Adrenal gland (tissue), 12 donors: ENCODE results near the gene PDZD7. TPM values are rescaled to one million over a fixed set of nuclear protein-coding genes. Genes with fewer than 3 reads are reported as not detected.

ENCODE experiments used
- DNase-seq, 7 donors: peaks; one replicate each; pipeline ENCODE4 v3.0.0-alpha.2; 2019 to 2020
- H3K27ac ChIP-seq, 5 donors: fragments of 200-600 bp; sonication (generic) in 4 of 5; 1 replicate in 3 of 5; 2 replicates in 2 of 5; pipeline versions ENCODE4 v1.5.1 to v1.8.0; 2016 to 2020; ENCODE audit warnings: mild to moderate bottlenecking in 1 of 5
- H3K27me3 ChIP-seq: fragments of 200-600 bp; 2 replicates; pipeline ENCODE4 v1.8.0; 2021
- H3K36me3 ChIP-seq, 2 donors: fragments of 200-600 bp; replicated peaks in 1 of 2; 1 replicate in 1 of 2; 2 replicates in 1 of 2; pipeline versions ENCODE4 v1.5.1 to v1.8.0; 2018 to 2022
- H3K4me1 ChIP-seq, 2 donors: fragments of 200-600 bp; replicated peaks in 1 of 2; 1 replicate in 1 of 2; 2 replicates in 1 of 2; pipeline versions ENCODE4 v1.5.1 to v1.8.0; 2018 to 2021
- H3K4me3 ChIP-seq, 4 donors: fragments of 200-600 bp; sonication (generic) in 3 of 4; one replicate each; pipeline ENCODE4 v1.5.1; 2016 to 2018
- H3K9me3 ChIP-seq, 3 donors: fragments of 200-600 bp; sonication (generic) in 1 of 3; replicated peaks in 1 of 3; 1 replicate in 2 of 3; 2 replicates in 1 of 3; pipeline versions ENCODE4 v1.5.1 to v1.8.0; 2016 to 2021
- CTCF ChIP-seq, 6 experiments: fragments of 450-650 bp in 4 of 6; fragments of 200-600 bp in 2 of 6; sonication (generic) in 1 of 6; IDR thresholded peaks; 1 replicate in 5 of 6; 2 replicates in 1 of 6; pipeline versions ENCODE4 v1.5.1 to v1.8.0; 2016 to 2021; ENCODE audit warnings: antibody characterized with exemption in 6 of 6, mild to moderate bottlenecking in 2 of 6, moderate library complexity in 1 of 6
- POLR2A ChIP-seq, 2 donors: fragments of 450-650 bp; IDR thresholded peaks; one replicate each; pipeline ENCODE4 v1.6.1; 2017; ENCODE audit warnings: antibody characterized with exemption in 2 of 2, mild to moderate bottlenecking in 2 of 2, moderate library complexity in 1 of 2
- WGBS, 4 donors: extraction: QIAGEN DNeasy Blood & Tissue Kit in 2 of 4; methylation state at CpG; one replicate each; pipeline versions ENCODE4 v1.1.5 to v1.1.7; 2013 to 2017; 5-methylcytosine and 5-hydroxymethylcytosine counted together
- intact Hi-C, 2 donors: fragments of 100-400 bp; cut with DNase I; formaldehyde crosslinking; loops; one replicate each; pipeline versions ENCODE4 v1.14.1 to v1.15.0; 2022 to 2023
- polyA plus RNA-seq, 3 donors: library from polyadenylated mRNA; stranded (reverse); fragments of 200-250 nt in 2 of 3; fragments of 350-450 nt in 1 of 3; fragmentation: Illumina TruSeq in 1 of 3; extraction: RNeasy Lipid Tissue Mini Kit (QIAGEN cat#74804) in 1 of 3; gene quantifications; one replicate each; pipeline ENCODE4 v1.2.3, GENCODE V29; 2013 to 2014
- total RNA-seq, 9 donors: library from RNA; depleted of rRNA in 4 of 9; stranded (reverse); fragments of >200 nt in 4 of 9; fragments of 120-200 nt in 1 of 9; fragmentation: NEBNext Ultra II Directional in 1 of 9; extraction: Animal tissue kit (Norgen Biotek cat#: 25700) in 1 of 9; gene quantifications; one replicate each; pipeline versions ENCODE4 v1.1.0 to v1.2.4, GENCODE V29; 2013 to 2023
- donor health status: healthy with polysubstance abuse.
- donor health status: Bipolar disorder and iron deficiency.
- donor health status: DM: yes; HTN: yes; CAD: no.
- donor health status: DM: no; HTN: no; CAD: no.
- donor health status: DM: no; HTN: no; CAD: no.
- donor health status: DM: yes; HTN: yes; CAD: no.

PDZD7 gene
- total and polyA plus RNA-seq, 12 donors = 0.13 to 3.5 (median 0.60) TPM; not detected in 1

GRCh38 chr10:100970076-100970913 is 60.6 kb downstream of the PDZD7 start:
- Histone ChIP-seq H3K27me3 (no peaks in the 10 kb centered on the region), H3K4me1 (peaks cover 7 to 23% of the 10 kb centered on the region in 2 donors), H3K9me3 (no peaks in the 10 kb centered on the region), H3K27ac (peak overlapping the region in 2 of 5 donors; percentile 3 to 50), H3K36me3 (peaks cover 0 to 12% of the 10 kb centered on the region in 2 donors), H3K4me3 (peak overlapping the region in 2 of 4 donors; percentile 57 to 83)
- intact Hi-C loops = no loop called here
- TF ChIP-seq CTCF (IDR thresholded peaks at IDR 0.05) = no peak
- TF ChIP-seq POLR2A (IDR thresholded peaks at IDR 0.05) = no peak
- WGBS, 4 donors = 32 to 55% (median 37%) methylated on average over 9 to 13 of the region's 13 CpGs
- DNase-seq = peak in 3 of 7 donors; percentile 24 to 54 (median 29)

- Histone ChIP-seq H3K4me3 (peak within 1 kb of the TSS in 3 of 4 donors; percentile 19 to 83 (median 57)), H3K27ac (peak within 1 kb of the TSS in 2 of 5 donors; percentile 3 to 50), H3K4me1 (peaks cover 7 to 23% of the 10 kb centered on the region in 2 donors), H3K36me3 (peaks cover 0 to 15% of the 10 kb centered on the region in 2 donors), H3K9me3 (no peaks in the 10 kb centered on the region), H3K27me3 (no peaks in the 10 kb centered on the region)
- TF ChIP-seq POLR2A (IDR thresholded peaks at IDR 0.05) (no peak), CTCF (IDR thresholded peaks at IDR 0.05) (peak; percentile 59 to 82 (median 62))
- 1 to 2% (median 2%) methylated on average over 10 to 70 of the region's 70 CpGs for WGBS, 4 donors
- peak in 5 of 7 donors; percentile 35 to 68 (median 49) for DNase-seq
- intact Hi-C loops = no loop called here
Observed at GRCh38 chr10:100969187-100970075, 61.5 kb downstream of the PDZD7 start, which contains the start of gene SEMA4G. TSS of gene SEMA4G (plus strand) at chr10:100969504. CDS start at chr10:100972913, 3,409 bp downstream.

- 8 to 24% (median 14%) methylated on average over 2 to 9 of the region's 9 CpGs for WGBS, 4 donors
Observed at GRCh38 chr10:100968863-100969186, 62.1 kb downstream of the PDZD7 start.

More at GRCh38 chr10:100968863-100969186, 62.1 kb downstream of the PDZD7 start:
- H3K4me3 ChIP-seq = peak overlapping the region in 2 of 4 donors; percentile 57 to 83
- H3K9me3 ChIP-seq = no peaks in the 10 kb centered on the region
- H3K4me1 ChIP-seq = peaks cover 7 to 23% of the 10 kb centered on the region in 2 donors
- peaks cover 0 to 15% of the 10 kb centered on the region in 2 donors for H3K36me3 ChIP-seq
- intact Hi-C loops = no loop called here
- H3K27me3 ChIP-seq = no peaks in the 10 kb centered on the region
- no peak overlapping the region for H3K27ac ChIP-seq
- DNase-seq = peak in 1 of 7 donors; percentile 57
- TF ChIP-seq CTCF (IDR thresholded peaks at IDR 0.05) (no peak), POLR2A (IDR thresholded peaks at IDR 0.05) (no peak)
